Bronchial epithelial cell (primary cell): Measurements from ENCODE around the gene BRPF1. TPM values are rescaled to one million over a fixed set of nuclear protein-coding genes. Genes with fewer than 3 reads are reported as not detected.

Source experiments
- DNase-seq: peaks from one replicate; pipeline ENCODE4 v3.0.0-alpha.2; 2010; ENCODE audit warnings: low read depth
- FAIRE-seq: peaks from 2 replicates; lab custom pipeline; 2011; peaks lifted over from hg19 to GRCh38; lab: Jason Lieb, UNC
- H3K27me3 ChIP-seq: 2 replicates; pipeline ENCODE4 v1.5.1; 2011; ENCODE audit warnings: low read length; ENCODE audit not compliant: control insufficient read depth, insufficient read depth
- H3K36me3 ChIP-seq: 2 replicates; pipeline ENCODE4 v1.5.1; 2011; ENCODE audit warnings: low read length; ENCODE audit not compliant: control insufficient read depth, insufficient read depth
- H3K4me3 ChIP-seq: 2 replicates; pipeline ENCODE4 v1.5.1; 2011; ENCODE audit warnings: mild to moderate bottlenecking, low read depth, low read length, control low read depth
- CTCF ChIP-seq: IDR thresholded peaks from 2 replicates; pipeline ENCODE4 v1.5.1; 2011; ENCODE audit warnings: mild to moderate bottlenecking, moderate library complexity, low read length, control low read depth, inconsistent platforms; ENCODE audit not compliant: insufficient read depth, severe bottlenecking
- total RNA-seq: library from RNA; depleted of rRNA; stranded (reverse); fragments of >200 nt; gene quantifications from 2 replicates; pipeline ENCODE4 v1.2.1, GENCODE V29; 2014

BRPF1 gene
- total RNA-seq, 1 donor from 2014 or later = 14.0 TPM

- no peak for TF ChIP-seq CTCF
- H3K27me3 ChIP-seq = no peaks in the 10 kb centered on the region
- FAIRE-seq (no peak), DNase-seq (no peak)
- no peak overlapping the region for H3K4me3 ChIP-seq
- H3K36me3 ChIP-seq = peaks cover 19% of the 10 kb centered on the region
Measured at GRCh38 chr3:9786209-9786739, 54.7 kb downstream of the BRPF1 start.

- peaks cover 19% of the 10 kb centered on the region for H3K36me3 ChIP-seq
- H3K27me3 ChIP-seq = no peaks in the 10 kb centered on the region
- TF ChIP-seq CTCF = peak; percentile 53
- FAIRE-seq (no peak), DNase-seq (no peak)
- no peak overlapping the region for H3K4me3 ChIP-seq
Measured at GRCh38 chr3:9786825-9787669, 55.5 kb downstream of the BRPF1 start.

- Histone ChIP-seq H3K4me3 (no peak overlapping the region), H3K36me3 (peaks cover 19% of the 10 kb centered on the region), H3K27me3 (no peaks in the 10 kb centered on the region)
- no peak for TF ChIP-seq CTCF
- no peak for DNase-seq
- FAIRE-seq = no peak
Measured at GRCh38 chr3:9787714-9788113, 56.2 kb downstream of the BRPF1 start.

DNA sequence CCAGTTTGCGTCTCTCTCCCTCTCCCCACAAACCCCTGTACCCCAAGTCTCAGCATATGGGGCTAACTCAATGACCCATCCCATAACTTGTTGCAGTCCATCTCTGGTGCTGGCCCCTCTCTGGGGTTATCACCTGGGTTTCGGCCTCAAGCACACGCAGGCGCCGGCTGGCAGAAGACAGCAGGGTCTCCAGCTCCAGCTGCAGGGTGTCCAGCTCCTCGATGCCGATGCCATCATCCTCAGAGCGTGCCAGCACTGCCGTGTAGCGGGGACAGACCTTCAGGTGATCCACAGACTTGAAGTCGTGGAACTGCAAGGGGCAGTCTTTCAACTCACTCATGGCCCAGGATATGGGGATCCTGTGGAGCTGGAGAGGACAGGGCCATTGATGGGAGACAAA is 59.6 kb downstream of the BRPF1 start:
- no peak for TF ChIP-seq CTCF
- H3K4me3 ChIP-seq = no peak overlapping the region
- DNase-seq (no peak), FAIRE-seq (no peak)
- peaks cover 14% of the 10 kb centered on the region for H3K36me3 ChIP-seq
- no peaks in the 10 kb centered on the region for H3K27me3 ChIP-seq

GRCh38 chr3:9791790-9792404 is 60.4 kb downstream of the BRPF1 start:
- DNase-seq (no peak), FAIRE-seq (no peak)
- peaks cover 12% of the 10 kb centered on the region for H3K36me3 ChIP-seq
- no peak for TF ChIP-seq CTCF
- no peaks in the 10 kb centered on the region for H3K27me3 ChIP-seq
- H3K4me3 ChIP-seq = peak overlapping the region; percentile 94
